ENCODE measurements around the gene SLC12A3. TPM values are rescaled to one million over a fixed set of nuclear protein-coding genes. Genes with fewer than 3 reads are reported as not detected.

SLC12A3 gene
- total and polyA plus RNA-seq, 2 of the 8 experiments (the other 6 are each of a cell fraction or from before 2014, with no cell fraction given) = not detected

GRCh38 chr16:56823081-56823733, 41.8 kb upstream of the SLC12A3 start:
- H2AK5ac ChIP-seq (ENCODE audit: low read depth, low read length) = no peak overlapping the region
- 0 out of 2 replicates have a peak overlapping the region, but pooled peaks have one; percentile 6 for H2BK5ac ChIP-seq (ENCODE audit: low read depth, low read length)
- DNase-seq (ENCODE audit: low read depth in 1 of 2, low spot score in 2 of 2) = no peak
- H4K20me1 ChIP-seq (replicated peaks in 1 of 2; ENCODE audit: control insufficient read depth in 1 of 2, insufficient read depth in 2 of 2, low read length in 2 of 2) = peaks cover 3 to 5% of the 10 kb centered on the region in 2 experiments
- peaks cover 5 to 34% (median 18%) of the 10 kb centered on the region in 4 experiments for H3K36me3 ChIP-seq (ENCODE audit: control insufficient read depth in 2 of 4, insufficient read depth in 4 of 4, low read length in 3 of 4)
- no peaks in the 10 kb centered on the region for H3K9me3 ChIP-seq (ENCODE audit: insufficient read depth in 2 of 2, low read depth in 1 of 2, low read length in 1 of 2)
- no peak overlapping the region for H2BK20ac ChIP-seq (ENCODE audit: low read length)
- no peak overlapping the region for H3K4me3 ChIP-seq (ENCODE audit: extremely low read depth in 1 of 4, insufficient read depth in 2 of 4, low read depth in 3 of 4, low read length in 4 of 4)
- H3K23me2 ChIP-seq (ENCODE audit: low read depth, low read length) = no peaks in the 10 kb centered on the region
- no peak overlapping the region for H4K5ac ChIP-seq (ENCODE audit: insufficient read length, low read depth, low read length)
- no peak overlapping the region for H2AFZ ChIP-seq (ENCODE audit: low read length)
- no peak overlapping the region for H2BK120ac ChIP-seq (replicated peaks; ENCODE audit: low read depth, low read length)
- no peak overlapping the region for H3K14ac ChIP-seq (ENCODE audit: insufficient read length)
- no peak overlapping the region for H3K9ac ChIP-seq (replicated peaks in 1 of 4; ENCODE audit: extremely low read depth in 1 of 4, low read depth in 3 of 4, low read length in 3 of 4)
- H3K4ac ChIP-seq (replicated peaks; ENCODE audit: insufficient read length, low read depth, low read length) = no peak overlapping the region
- 77% methylated on average over 12 of the region's 12 CpGs; no CpG with 5 or more reads in 1 of the 2 experiments for WGBS, 2 experiments (ENCODE audit: extremely low coverage in 1 of 2, insufficient coverage in 1 of 2, insufficient read length in 1 of 2, insufficient replicate concordance in 2 of 2, low coverage in 1 of 2, low lambda C conversion rate in 2 of 2, missing lambda C conversion rate in 1 of 2)
- H3K4me2 ChIP-seq (ENCODE audit: insufficient read depth in 1 of 2, low read depth in 2 of 2, low read length in 2 of 2) = peak overlapping the region in 1 of 2 experiments; percentile 3; a peak in 1 of 4 replicates
- no peak overlapping the region for H3K56ac ChIP-seq (replicated peaks; ENCODE audit: insufficient read length, low read depth, low read length)
- no peak for FAIRE-seq
- no peak overlapping the region for H4K8ac ChIP-seq (ENCODE audit: extremely low read depth, insufficient read depth, low read length)
- ChIA-PET CTCF (ENCODE audit: partially characterized antibody) (interaction anchor here (1.0 kb wide), 1 partner anchor 46 kb away, joined by 3 read pairs; no protein-coding TSS in a partner anchor), POLR2A (ENCODE audit: partially characterized antibody) (interaction anchor here (1.1 kb wide), 1 partner anchor 44 kb away, joined by 3 read pairs; no protein-coding TSS in a partner anchor)
- H3K79me1 ChIP-seq (ENCODE audit: low read depth, low read length) = no peaks in the 10 kb centered on the region
- H3K27me3 ChIP-seq (replicated peaks in 1 of 4; ENCODE audit: control insufficient read depth in 3 of 4, extremely low read depth in 1 of 4, insufficient read depth in 3 of 4, low read length in 3 of 4) = no peaks in the 10 kb centered on the region
- no peak overlapping the region for H3K18ac ChIP-seq (ENCODE audit: extremely low read depth, low read length)
- H3K4me1 ChIP-seq (replicated peaks in 1 of 4; ENCODE audit: control insufficient read depth in 3 of 4, insufficient read depth in 4 of 4, low read length in 3 of 4) = peaks cover 0 to 3% (median 1%) of the 10 kb centered on the region in 4 experiments; a peak in 1 of 7 replicates
- no peak overlapping the region for H4K91ac ChIP-seq (replicated peaks; ENCODE audit: insufficient read length, low read length)
- no peaks in the 10 kb centered on the region for H3K79me2 ChIP-seq (ENCODE audit: control insufficient read depth in 1 of 2, insufficient read depth in 2 of 2, low read length in 2 of 2)
- no peak overlapping the region for H2BK15ac ChIP-seq (ENCODE audit: low read length)
- H3K23ac ChIP-seq (ENCODE audit: insufficient read length) = no peak overlapping the region
- no peak overlapping the region for H2BK12ac ChIP-seq (ENCODE audit: low read depth, low read length)
- H3K27ac ChIP-seq (ENCODE audit: low read depth, low read length) = peak overlapping the region; percentile 45; the same call in 1 of the 2 replicates
- TF ChIP-seq POU5F1 (IDR thresholded peaks at IDR 0.05; ENCODE audit: low read depth, low read length) (no peak), BCL11A (IDR thresholded peaks at IDR 0.05; ENCODE audit: low read depth in 2 of 2, low read length in 2 of 2) (no peak), JUND (IDR thresholded peaks at IDR 0.05; ENCODE audit: low read length) (no peak), ZNF274 (IDR thresholded peaks at IDR 0.05; ENCODE audit: borderline replicate concordance, extremely low read depth, low read length) (no peak), ASH2L (IDR thresholded peaks at IDR 0.05; ENCODE audit: low read length) (no peak), HDAC6 (IDR thresholded peaks at IDR 0.05; ENCODE audit: low read depth, low read length) (no peak), KDM5A (IDR thresholded peaks at IDR 0.05; ENCODE audit: low read length) (no peak), ATF2 (IDR thresholded peaks at IDR 0.05; ENCODE audit: low read length) (no peak), TBP (IDR thresholded peaks at IDR 0.05; ENCODE audit: low read depth, low read length) (no peak), BACH1 (IDR thresholded peaks at IDR 0.05; ENCODE audit: low read length) (no peak), RNF2 (IDR thresholded peaks at IDR 0.05; ENCODE audit: borderline replicate concordance, low read depth, low read length, missing control alignments, poor library complexity, severe bottlenecking) (no peak), POLR2A (IDR thresholded peaks at IDR 0.05; ENCODE audit: control extremely low read depth in 1 of 2, low read depth in 2 of 2, low read length in 2 of 2) (no peak)

Data from H1 (cell line).